G401 (cell line): Measurements from ENCODE around the gene SLC9A3. TPM values are rescaled to one million over a fixed set of nuclear protein-coding genes. Genes with fewer than 3 reads are reported as not detected.
A peak's percentile ranks its signal among the peaks of the same experiment; 100 is the strongest.

Source experiments
- DNase-seq: peaks from one replicate; pipeline ENCODE4 v3.0.0-alpha.2; 2015; ENCODE audit warnings: low spot score
- in situ Hi-C: cut with HindIII; loops from 2 replicates; pipeline ENCODE4 v1.10.0; 2016; ENCODE audit warnings: low sequenced_read_pairs, mixed read lengths
- total RNA-seq: library from RNA; depleted of rRNA; stranded (reverse); fragments of >200 nt; shearing (Covaris generic); gene quantifications from 2 replicates; pipeline ENCODE4 v1.2.3, GENCODE V29; 2014

Gene SLC9A3
- total RNA-seq, 1 experiment from 2014 or later: 5.1 TPM

DNA sequence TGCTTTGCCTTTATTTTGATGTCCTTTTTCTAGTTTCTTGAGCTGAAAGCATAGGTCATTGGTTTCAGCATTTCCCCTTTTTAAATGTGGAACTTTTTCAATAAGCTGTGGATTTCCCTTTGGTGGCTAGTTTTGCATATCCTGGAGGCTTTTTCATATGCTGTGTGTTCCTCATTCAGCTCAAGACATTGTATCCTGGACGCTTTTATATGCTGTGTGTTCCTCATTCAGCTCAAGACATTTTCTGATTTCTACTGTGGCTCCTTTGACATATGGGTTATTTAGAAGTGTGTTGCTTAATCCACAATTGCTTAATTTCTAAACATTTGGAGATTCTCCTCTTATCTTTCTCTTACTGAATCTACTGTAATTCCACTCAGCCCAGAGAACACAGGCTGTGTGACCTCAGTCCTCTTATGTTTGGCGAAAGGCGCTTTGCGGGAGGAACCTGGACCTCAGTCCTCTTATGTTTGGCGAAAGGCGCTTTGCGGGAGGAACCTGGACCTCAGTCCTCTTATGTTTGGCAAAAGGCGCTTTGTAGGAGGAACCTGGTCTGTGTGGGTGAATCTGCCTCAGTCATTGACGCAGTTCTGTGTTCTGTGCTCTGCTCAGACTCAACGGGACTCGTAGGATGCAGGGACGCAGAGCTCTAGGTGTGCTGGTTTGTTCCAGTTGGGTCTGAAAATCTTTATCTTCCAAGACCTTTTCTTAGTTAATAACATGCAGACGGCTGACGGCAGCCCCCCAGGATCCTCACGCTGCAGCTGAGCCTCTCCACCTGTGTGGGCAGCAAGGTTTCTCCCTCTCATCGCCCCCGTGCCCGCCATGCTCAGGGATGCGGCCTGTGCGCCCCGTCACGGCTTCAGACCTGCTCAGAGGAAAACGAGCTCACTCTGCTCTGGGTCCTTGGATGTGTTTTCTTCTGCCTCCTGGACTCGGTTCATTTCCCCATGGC lies 6.0 kb upstream of the SLC9A3 start:
- in situ Hi-C loops: no loop called here
- no peak for DNase-seq

DNA sequence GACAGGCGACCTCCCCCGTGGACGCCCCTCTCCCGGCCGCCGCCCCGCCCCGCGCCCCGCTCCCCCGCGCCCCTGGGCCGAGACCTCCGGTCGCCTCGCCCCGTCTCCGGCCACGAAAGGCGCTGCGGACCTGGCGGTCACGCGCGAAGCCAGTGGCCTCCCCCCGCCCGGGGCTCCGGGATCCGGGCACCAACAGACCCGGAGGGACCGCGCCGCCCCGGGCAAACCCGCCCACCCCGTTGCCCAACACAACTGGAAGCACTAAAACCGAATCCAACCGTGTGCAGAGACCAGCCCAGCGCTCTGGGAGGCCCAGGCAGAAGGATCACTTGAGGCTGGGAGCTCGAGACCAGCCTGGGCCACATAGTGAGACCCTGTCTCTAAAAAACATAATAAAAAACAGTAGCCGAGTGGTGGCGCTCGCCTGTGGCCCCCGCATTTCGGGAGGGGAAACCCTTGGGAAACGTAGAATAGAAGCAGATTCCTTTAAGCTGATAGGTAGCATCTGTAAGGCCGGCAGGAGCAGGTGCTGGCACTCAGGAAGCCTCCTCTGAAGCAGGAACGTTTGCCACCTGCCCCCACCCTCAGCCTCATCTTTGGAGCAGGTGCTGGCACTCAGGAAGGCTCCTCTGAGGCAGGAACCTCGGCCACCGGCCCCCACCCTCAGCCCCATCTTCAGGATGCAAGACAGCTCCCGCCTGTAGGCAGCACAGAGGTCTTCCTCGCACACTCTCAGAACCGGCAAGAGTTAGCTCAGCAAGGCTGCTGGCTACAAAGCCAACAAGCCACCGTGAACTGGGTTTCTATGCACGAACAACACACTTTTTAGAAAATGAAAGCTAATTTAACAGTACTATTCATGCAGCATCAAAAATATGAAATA lies 4.6 kb upstream of the SLC9A3 start:
- no peak for DNase-seq
- in situ Hi-C loops: no loop called here

DNA sequence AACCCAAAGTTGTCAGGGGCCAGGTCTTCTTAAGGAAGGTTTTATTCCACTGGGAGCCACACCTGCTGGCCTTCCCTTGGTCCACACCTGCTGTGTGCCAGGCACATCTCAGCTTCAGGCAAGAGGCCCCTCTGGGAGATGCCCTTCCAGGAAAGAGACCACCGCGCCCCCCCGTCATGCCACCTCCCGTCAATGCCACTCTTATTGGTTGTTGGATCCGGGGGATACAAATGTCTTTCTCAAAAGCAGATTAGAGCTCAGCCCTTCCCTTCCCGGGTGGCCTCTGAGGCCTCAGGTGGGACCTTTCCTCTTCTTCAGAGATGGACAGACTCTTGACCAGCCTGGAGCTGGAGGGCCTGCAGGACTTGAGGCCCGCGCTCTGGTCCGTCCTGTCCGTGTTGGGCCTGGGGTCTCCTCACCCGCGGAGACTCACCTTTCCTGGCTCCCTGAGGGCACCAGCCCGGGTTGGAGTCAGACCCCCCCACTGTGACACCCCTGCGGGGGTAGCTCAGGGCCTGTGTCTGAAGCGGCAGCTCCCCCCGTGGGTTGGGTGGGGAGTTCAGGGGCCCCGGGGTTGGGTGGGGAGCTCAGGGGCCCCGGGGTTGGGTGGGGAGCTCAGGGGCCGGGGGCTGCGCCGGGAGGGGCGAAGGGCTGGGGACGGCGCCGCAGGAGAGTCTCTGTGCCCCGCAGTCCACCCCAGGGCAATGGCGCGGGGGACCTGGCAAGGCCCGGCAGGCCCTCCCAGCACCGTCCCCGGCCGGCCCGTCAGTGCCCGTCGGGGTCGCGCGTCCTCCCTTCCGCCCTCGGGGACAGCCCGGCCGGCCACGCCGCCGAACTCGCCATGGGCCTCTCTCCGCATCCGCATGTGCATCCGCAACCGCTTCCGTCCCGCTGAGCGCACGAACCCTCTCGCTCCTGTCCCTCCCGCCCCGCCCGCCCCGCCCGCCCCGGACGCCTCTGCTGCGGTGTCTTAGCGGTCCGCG lies 3.7 kb upstream of the SLC9A3 start:
- in situ Hi-C loops: no loop called here
- no peak for DNase-seq

DNA sequence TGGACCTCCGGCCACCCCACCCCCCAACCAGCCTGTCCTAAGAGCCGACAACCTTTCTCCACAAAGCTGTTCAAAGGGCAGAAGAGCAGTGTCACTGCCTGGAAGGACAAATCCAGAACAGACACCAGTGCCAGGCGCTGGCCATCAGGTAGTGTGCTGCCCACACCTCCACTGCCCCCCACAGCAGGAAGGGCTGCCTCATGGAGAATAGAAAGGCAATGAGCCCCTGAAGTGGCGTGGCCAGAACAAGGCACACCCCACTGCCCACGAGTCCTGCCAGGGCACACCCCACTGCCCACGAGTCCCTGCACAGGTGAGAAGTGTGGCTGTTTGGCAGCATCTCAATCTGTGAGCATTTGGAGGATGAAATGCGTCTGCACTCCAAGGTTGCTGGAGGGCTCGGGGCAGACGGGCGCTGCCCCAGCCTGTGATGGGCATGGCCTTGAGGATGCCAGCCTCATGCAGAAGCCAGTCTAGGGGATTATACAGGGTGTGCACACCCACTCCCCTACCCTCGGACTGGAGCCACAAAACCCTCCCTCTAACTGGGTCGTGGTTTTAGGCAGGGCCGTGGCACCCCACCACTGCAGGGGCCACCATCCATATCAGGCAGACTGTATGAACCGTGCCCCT lies 2.3 kb upstream of the SLC9A3 start:
- in situ Hi-C loops: no loop called here
- no peak for DNase-seq

DNA sequence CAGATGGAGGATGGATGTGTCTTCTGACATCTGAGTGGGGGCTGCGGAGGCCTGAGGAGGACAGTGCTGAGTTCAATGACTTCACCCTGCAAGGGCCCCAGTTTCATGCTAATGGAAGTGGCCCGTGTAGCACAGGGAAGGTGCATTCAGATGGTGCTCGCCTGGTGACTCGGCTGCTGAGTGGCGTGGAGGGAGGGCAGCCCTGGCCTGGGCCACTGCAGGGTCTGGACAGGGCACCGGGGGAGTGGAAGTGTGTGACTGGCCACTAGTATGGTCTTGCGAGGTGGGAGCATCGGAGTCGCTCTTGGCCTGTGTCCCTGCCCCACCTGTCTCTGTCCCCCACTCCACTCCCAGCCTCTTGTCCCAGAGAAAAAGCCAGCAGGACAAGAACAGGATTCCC lies 1.7 kb upstream of the SLC9A3 start:
- in situ Hi-C loops: no loop called here
- no peak for DNase-seq

GRCh38 chr5:524973-525761 lies 918 bp upstream of the SLC9A3 start:
- in situ Hi-C loops: no loop called here
- no peak for DNase-seq

- in situ Hi-C loops: no loop called here
- DNase-seq: peak; percentile 16
Observed at GRCh38 chr5:523441-524222, 617 bp downstream of the SLC9A3 start.

DNA sequence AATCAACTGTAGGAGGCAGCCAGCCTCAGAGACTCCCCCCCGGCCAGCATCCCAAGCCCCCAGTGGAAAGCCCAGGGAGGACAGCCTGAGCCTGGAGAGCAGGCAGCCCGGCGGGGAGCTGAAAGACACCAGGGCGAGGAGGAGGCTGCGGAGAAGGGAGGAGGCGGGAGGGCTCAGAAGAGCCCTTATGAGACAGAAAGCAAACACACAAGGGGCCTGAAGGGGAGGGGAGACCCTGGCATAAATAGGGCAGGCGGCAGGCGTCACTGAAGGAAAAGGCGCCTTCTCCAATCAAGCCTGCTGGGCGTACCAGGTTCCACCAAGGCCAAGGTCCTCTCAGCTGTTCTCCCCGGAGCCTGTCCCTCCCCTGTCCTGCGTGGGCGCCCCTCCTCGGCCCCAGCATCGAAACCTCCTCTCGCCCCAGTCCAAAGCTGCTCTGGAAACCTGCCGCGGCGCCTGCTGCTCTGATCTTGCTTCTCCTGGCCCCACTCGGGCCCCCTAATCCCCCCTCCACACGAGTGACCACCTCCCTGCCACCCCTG lies 1.3 kb downstream of the SLC9A3 start:
- in situ Hi-C loops: no loop called here
- DNase-seq: no peak

- DNase-seq: no peak
- in situ Hi-C loops: no loop called here
Observed at GRCh38 chr5:522116-522515, 2.1 kb downstream of the SLC9A3 start.

- in situ Hi-C loops: no loop called here
- no peak for DNase-seq
Observed at GRCh38 chr5:521680-522079, 2.6 kb downstream of the SLC9A3 start.

GRCh38 chr5:520850-521226 lies 3.4 kb downstream of the SLC9A3 start:
- in situ Hi-C loops: no loop called here
- DNase-seq: no peak

- no peak for DNase-seq
- in situ Hi-C loops: no loop called here
Observed at GRCh38 chr5:520196-520849, 3.9 kb downstream of the SLC9A3 start.

DNA sequence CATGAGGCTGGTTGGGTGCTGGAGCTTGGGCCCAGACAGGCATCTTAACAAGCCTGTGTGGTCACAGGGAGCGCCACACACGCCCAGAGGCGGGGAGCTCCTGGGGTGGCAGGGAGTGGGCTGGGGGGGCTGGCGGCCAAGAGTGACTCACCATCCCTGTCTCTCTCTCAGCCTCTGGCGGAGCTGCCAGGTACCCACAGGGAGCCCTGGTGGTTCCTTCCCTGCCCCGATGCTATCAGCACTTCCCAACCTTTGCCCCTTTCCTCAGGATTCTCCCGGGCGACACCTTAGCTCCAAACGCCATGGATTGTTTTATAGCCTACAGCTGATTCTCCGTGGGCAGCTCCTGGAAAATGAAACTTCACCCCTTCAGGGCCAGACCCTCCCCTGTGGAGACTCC lies 5.5 kb downstream of the SLC9A3 start:
- in situ Hi-C loops: no loop called here
- no peak for DNase-seq

DNA sequence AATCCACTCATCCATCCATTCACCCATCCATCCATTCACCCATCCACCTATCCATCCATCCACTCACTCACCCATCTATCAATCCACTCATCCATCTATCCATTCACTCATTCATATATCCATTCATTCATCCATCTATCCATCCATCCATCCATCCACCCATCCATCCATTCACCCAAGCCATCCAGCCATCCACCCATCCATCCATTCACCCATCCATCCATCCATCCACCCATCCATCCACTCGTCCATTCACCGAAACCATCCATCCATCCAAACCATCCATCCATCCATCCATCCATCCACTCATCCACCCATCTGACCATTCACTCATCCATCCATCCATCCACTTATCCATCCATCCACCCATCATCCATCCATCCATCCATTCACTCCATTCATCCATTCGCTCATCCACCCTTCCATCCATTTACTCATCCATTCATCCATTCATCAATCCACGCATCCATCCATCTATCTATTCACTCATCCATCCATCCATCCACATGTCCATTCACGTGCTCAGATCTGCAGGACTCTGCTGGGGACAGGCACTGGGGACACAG lies 6.6 kb downstream of the SLC9A3 start:
- no peak for DNase-seq
- in situ Hi-C loops: no loop called here

DNA sequence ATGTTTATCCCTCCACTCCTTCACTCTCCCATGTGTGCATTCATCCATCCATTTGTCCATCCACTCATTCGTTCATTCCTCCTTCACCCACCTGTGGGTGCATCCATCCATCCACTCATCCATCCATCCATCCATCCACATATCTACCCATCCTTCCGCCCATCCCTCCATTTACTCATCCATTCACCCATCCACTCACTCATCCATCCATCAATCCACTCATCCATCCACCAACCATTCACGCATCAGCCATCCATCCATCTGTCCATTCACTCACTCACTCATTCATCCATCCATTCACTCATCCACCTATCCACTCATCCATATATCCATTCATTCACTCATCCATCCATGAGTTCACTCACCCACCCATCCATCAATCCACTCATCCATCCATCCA lies 7.3 kb downstream of the SLC9A3 start:
- no peak for DNase-seq
- in situ Hi-C loops: no loop called here

DNA sequence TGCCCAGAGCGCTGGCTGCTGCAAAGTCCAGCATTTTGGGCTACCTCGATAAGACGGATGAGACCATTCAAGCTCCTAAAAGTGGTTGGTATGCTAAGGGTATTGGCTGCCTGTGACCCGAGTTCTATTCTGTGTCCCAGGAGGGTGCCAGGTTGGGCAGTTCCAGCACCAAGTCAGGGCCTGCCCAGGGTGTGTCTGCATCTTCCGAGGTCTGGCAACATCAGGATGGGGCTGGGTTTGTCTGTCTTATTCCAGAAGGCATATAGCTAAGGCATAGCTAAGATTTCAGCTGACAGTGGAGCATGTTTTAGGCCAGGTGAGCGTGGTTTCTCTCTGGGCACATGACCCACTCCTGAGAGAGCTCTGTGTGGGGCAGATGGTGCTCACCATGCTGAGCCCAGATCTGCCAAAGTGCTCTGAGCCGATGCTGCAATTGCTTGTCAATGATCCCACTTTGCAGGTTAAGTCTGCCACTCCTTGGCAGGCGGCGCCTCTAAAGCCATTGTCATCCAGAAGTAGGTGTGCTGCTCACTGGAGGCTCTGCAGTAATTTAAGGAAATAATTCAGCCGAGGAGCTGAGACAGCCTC lies 7.8 kb downstream of the SLC9A3 start:
- in situ Hi-C loops: no loop called here
- peak; percentile 87 for DNase-seq
